Lung (tissue), 12 donors: Measurements from ENCODE around the gene PSMG2. TPM values are rescaled to one million over a fixed set of nuclear protein-coding genes. Genes with fewer than 3 reads are reported as not detected.

Experiments used
- ATAC-seq: fragments of 200-7000 bp; cut with Tn5 transposase; one replicate; pipeline ENCODE4 v1.9.1; 2020; ENCODE audit warnings: moderate number of reproducible peaks; ENCODE audit not compliant: insufficient read depth, low FRiP score
- DNase-seq, 3 donors: peaks; one replicate each; pipeline ENCODE4 v3.0.0-alpha.2; 2013 to 2017
- H3K27ac ChIP-seq, 2 donors: one replicate each; pipeline ENCODE4 v1.5.1; 2013; ENCODE audit warnings: mild to moderate bottlenecking in 2 of 2, moderate library complexity in 2 of 2, control low read depth in 1 of 2, inconsistent platforms in 1 of 2, low read depth in 1 of 2, low read length in 1 of 2
- H3K27me3 ChIP-seq, 3 donors: one replicate each; pipeline ENCODE4 v1.5.1; 2013; ENCODE audit warnings: low read length in 2 of 3; ENCODE audit not compliant: control insufficient read depth in 3 of 3, insufficient read depth in 3 of 3
- H3K36me3 ChIP-seq, 4 donors: one replicate each; pipeline ENCODE4 v1.5.1; 2013; ENCODE audit warnings: low read length in 4 of 4, mild to moderate bottlenecking in 1 of 4, moderate library complexity in 1 of 4; ENCODE audit not compliant: control insufficient read depth in 4 of 4, insufficient read depth in 4 of 4
- H3K4me1 ChIP-seq, 5 donors: one replicate each; pipeline ENCODE4 v1.5.1; 2013; ENCODE audit warnings: low read length in 5 of 5, mild to moderate bottlenecking in 2 of 5, moderate library complexity in 1 of 5; ENCODE audit not compliant: control insufficient read depth in 5 of 5, insufficient read depth in 5 of 5
- H3K4me3 ChIP-seq: one replicate; pipeline ENCODE4 v1.5.1; 2013; ENCODE audit warnings: mild to moderate bottlenecking, control low read depth, moderate library complexity
- H3K9ac ChIP-seq, 2 donors: one replicate each; pipeline ENCODE4 v1.5.1; 2013; ENCODE audit warnings: low read length in 2 of 2, control low read depth in 1 of 2; ENCODE audit not compliant: insufficient read depth in 1 of 2
- H3K9me3 ChIP-seq, 4 donors: one replicate each; pipeline ENCODE4 v1.5.1; 2013; ENCODE audit warnings: low read length in 3 of 4, mild to moderate bottlenecking in 1 of 4, moderate library complexity in 1 of 4; ENCODE audit not compliant: control insufficient read depth in 4 of 4, insufficient read depth in 3 of 4
- CTCF ChIP-seq: IDR thresholded peaks from 2 replicates; pipeline ENCODE4 v1.5.1; 2012; ENCODE audit warnings: mild to moderate bottlenecking; ENCODE audit errors: control extremely low read depth, extremely low read depth
- WGBS, 2 donors: extraction: QIAGEN DNeasy Blood & Tissue Kit; methylation state at CpG; one replicate each; pipeline ENCODE4 v1.1.7; 2013; 5-methylcytosine and 5-hydroxymethylcytosine counted together
- polyA plus RNA-seq, 2 donors: library from polyadenylated mRNA; stranded (reverse); fragments of 200-250 nt; gene quantifications; one replicate each; pipeline ENCODE4 v1.2.1, GENCODE V29; 2013
- total RNA-seq, 2 donors: library from RNA; depleted of rRNA in 1 of 2; stranded (reverse); fragments of >200 nt in 1 of 2; gene quantifications; one replicate each; pipeline ENCODE4 v1.2.1, GENCODE V29; 2014 to 2021
- donor health status: control.
- donor health status: control.
- donor health status: Bipolar disorder and iron deficiency.
- donor health status: healthy.
- donor health status: DM: yes; HTN: yes; CAD: no.

PSMG2 gene
- total and polyA plus RNA-seq, 4 donors: 53.3 to 117 (median 61.2) TPM

- H3K4me3 ChIP-seq: no peak overlapping the region
- peaks cover 0 to 2% (median 0%) of the 10 kb centered on the region in 5 donors for H3K4me1 ChIP-seq
- DNase-seq (no peak), ATAC-seq (no peak)
- no peak for TF ChIP-seq CTCF
- no peak overlapping the region for H3K27ac ChIP-seq
- 74 to 81% methylated on average over 6 of the region's 6 CpGs for WGBS, 2 donors
- H3K9me3 ChIP-seq: no peaks in the 10 kb centered on the region
- no peak overlapping the region for H3K9ac ChIP-seq
- H3K36me3 ChIP-seq: no peaks in the 10 kb centered on the region
- no peaks in the 10 kb centered on the region for H3K27me3 ChIP-seq
Observed at GRCh38 chr18:12741351-12741750, 38.5 kb downstream of the PSMG2 start.

GRCh38 chr18:12742453-12742852 lies 39.6 kb downstream of the PSMG2 start:
- TF ChIP-seq CTCF: no peak
- ATAC-seq: no peak
- no peak overlapping the region for H3K9ac ChIP-seq
- H3K36me3 ChIP-seq: no peaks in the 10 kb centered on the region
- no peak overlapping the region for H3K4me3 ChIP-seq
- DNase-seq: no peak
- H3K9me3 ChIP-seq: no peaks in the 10 kb centered on the region
- 75 to 82% methylated on average over 5 of the region's 5 CpGs for WGBS, 2 donors
- H3K27ac ChIP-seq: no peak overlapping the region
- no peaks in the 10 kb centered on the region for H3K27me3 ChIP-seq
- H3K4me1 ChIP-seq: peaks cover 0 to 2% (median 0%) of the 10 kb centered on the region in 5 donors

- Histone ChIP-seq H3K9ac (no peak overlapping the region), H3K4me3 (no peak overlapping the region), H3K27me3 (no peaks in the 10 kb centered on the region), H3K4me1 (peaks cover 0 to 2% (median 0%) of the 10 kb centered on the region in 5 donors), H3K9me3 (no peaks in the 10 kb centered on the region), H3K36me3 (no peaks in the 10 kb centered on the region), H3K27ac (no peak overlapping the region)
- ATAC-seq (no peak), DNase-seq (peak in 2 of 3 donors; percentile 72 to 80)
- WGBS, 2 donors: 1 to 5% methylated on average over 2 of the region's 2 CpGs
- peak; percentile 3 for TF ChIP-seq CTCF
Observed at GRCh38 chr18:12744103-12744502, 41.3 kb downstream of the PSMG2 start.
